K562 (cell line): ENCODE data around the gene PLRG1. TPM values are rescaled to one million over a fixed set of nuclear protein-coding genes. Genes with fewer than 3 reads are reported as not detected.

Experiments used
- CEBPB ChIP-seq: fragments of 450-650 bp; IDR thresholded peaks from 2 replicates; pipeline ENCODE4 v1.6.1; 2016; ENCODE audit warnings: missing genetic modification characterization, missing compliant biosample characterization
- CXXC5 ChIP-seq: fragments of 250-450 bp; sonication (Bioruptor Pico); IDR thresholded peaks from 2 replicates; pipeline ENCODE4 v1.8.0; 2022; ENCODE audit warnings: inconsistent platforms, mild to moderate bottlenecking, moderate library complexity
- MAFG ChIP-seq: fragments of 450-650 bp; conservative IDR thresholded peaks from 2 replicates; pipeline ENCODE4 v1.6.1; 2016; ENCODE audit warnings: missing genetic modification characterization, missing compliant biosample characterization
- MAZ ChIP-seq, 2 experiments: fragments of 450-650 bp in 1 of 2; sonication (generic) in 1 of 2; formaldehyde crosslinking; IDR thresholded peaks in 1 of 2; conservative IDR thresholded peaks in 1 of 2; 2 replicates each; pipeline versions ENCODE4 v1.4.0 to v1.5.0; 2020; ENCODE audit warnings: mild to moderate bottlenecking in 1 of 2, missing genetic modification reagents in 1 of 2
- MTA2 ChIP-seq: fragments of 450-650 bp; IDR thresholded peaks from 2 replicates; pipeline ENCODE4 v1.6.1; 2016; ENCODE audit warnings: low read depth
- PURB ChIP-seq: sonication (generic); formaldehyde crosslinking; IDR thresholded peaks from 2 replicates; pipeline ENCODE4 v1.9.0; 2021; ENCODE audit warnings: low read depth, mild to moderate bottlenecking, missing genetic modification reagents
- SMARCA5 ChIP-seq: fragments of 450-650 bp; IDR thresholded peaks from 2 replicates; pipeline ENCODE4 v1.6.1; 2016
- TAL1 ChIP-seq: fragments of 450-650 bp; IDR thresholded peaks from 2 replicates; pipeline ENCODE4 v1.6.1; 2016; ENCODE audit warnings: mild to moderate bottlenecking
- TBP ChIP-seq: optimal IDR thresholded peaks from 2 replicates; pipeline ENCODE3; 2011; ENCODE audit warnings: low read depth, low read length, improper control_type of control experiment
- U2AF1 ChIP-seq: fragments of 200-400 bp; formaldehyde crosslinking; optimal IDR thresholded peaks from 2 replicates; pipeline ENCODE3; 2017; ENCODE audit warnings: mild to moderate bottlenecking, low read depth, low read length, moderate library complexity
- ZNF347 ChIP-seq: fragments of 450-650 bp; formaldehyde crosslinking; IDR thresholded peaks from 2 replicates; pipeline ENCODE4 v1.4.0; 2020; ENCODE audit warnings: low read depth, mild to moderate bottlenecking, moderate library complexity
- polyA plus RNA-seq, 8 experiments: library from polyadenylated mRNA; depleted of rRNA in 4 of 8; stranded (reverse) in 5 of 8; unstranded in 3 of 8; fragments of >200 nt; fragmentation: Nextera tagmentation in 2 of 8; fragmentation: Illumina TruSeq in 1 of 8; extraction: Ambion mirVana in 2 of 8; extraction: Trizol in 1 of 8; gene quantifications; 2 replicates each; pipeline versions ENCODE4 v1.2.1 to v1.2.3, GENCODE V29; 2011 to 2014; ENCODE audit warnings: inconsistent platforms in 1 of 8, missing spikeins in 1 of 8
- total RNA-seq, 7 experiments: library from RNA; depleted of rRNA in 6 of 7; stranded (reverse); fragments of >200 nt in 6 of 7; fragmentation: Illumina TruSeq in 2 of 7; extraction: Trizol in 2 of 7; gene quantifications; 2 replicates each; pipeline versions ENCODE4 v1.2.1 to v1.2.3, GENCODE V29; 2011 to 2021; ENCODE audit warnings: low replicate concordance in 1 of 7
- TF ChIP-seq, protein P1 (sequence below): sonication (generic); formaldehyde crosslinking; IDR thresholded peaks from 2 replicates; pipeline ENCODE4 v1.8.1; 2023; ENCODE audit warnings: mild to moderate bottlenecking, missing genetic modification reagents
- TF ChIP-seq, protein P2 (sequence below): fragments of 450-650 bp; IDR thresholded peaks from 2 replicates; pipeline ENCODE4 v1.7.0; 2016; ENCODE audit warnings: borderline replicate concordance
- TF ChIP-seq, protein P3 (sequence below): fragments of 150-350 bp; conservative IDR thresholded peaks from 2 replicates; pipeline ENCODE4 v1.6.1; 2014; ENCODE audit warnings: low read length
- TF ChIP-seq, protein P4 (sequence below), 2 experiments: fragments of 450-650 bp; IDR thresholded peaks; 2 replicates each; pipeline ENCODE4 v1.6.1; 2016

PLRG1 gene
- total and polyA plus RNA-seq, 9 of the 15 experiments (the other 6 are each of a cell fraction or from before 2014, with no cell fraction given), result 48.0 to 248 (median 120) TPM

DNA sequence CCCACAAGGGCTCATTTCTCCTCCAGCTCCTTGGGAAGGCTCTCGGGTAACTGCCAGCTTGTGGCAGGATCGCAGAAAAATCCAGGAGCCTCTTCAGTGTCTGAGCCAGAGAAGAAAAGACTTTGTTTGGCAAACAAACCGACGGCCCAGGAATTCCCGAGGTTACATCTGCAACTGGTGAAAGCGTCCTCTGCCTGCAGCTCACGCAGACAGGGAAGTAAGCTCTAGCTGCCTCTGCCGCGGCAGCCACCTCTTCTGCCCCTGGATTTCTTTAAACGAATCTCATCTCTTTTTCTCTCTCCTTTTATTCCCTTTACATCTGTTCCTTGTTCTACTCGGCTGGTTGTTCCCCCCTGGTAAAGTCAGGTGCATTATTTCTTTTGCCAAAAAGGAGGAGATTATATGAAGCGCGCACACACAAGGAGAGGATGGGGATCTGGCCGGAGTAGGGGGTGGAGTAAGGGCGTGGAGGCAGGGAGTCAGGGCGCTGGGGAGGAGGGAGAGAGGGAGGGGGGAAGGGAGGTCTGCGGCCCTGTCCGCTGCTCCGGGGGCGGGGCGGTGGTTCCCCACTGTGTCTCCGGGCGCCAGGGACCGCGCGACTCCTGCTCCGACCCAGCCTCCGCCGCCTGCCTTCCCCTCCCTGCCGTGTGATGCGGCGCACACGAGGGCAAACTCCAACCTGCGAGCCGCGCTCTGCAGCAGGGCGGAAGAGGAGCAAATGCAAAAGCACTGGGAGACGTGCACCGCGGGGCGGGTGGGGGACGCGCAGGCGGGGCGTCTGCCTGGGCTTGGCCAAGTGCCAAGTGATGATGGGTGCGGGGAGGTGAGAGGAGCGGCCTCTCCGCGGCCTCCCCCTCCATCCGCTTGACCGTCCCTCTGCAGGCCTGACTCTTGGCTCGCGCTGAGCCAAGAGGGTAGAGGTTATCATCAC, 58.6 kb downstream of the PLRG1 start, which contains the start of gene DCHS2 (continued):
- TF ChIP-seq TAL1, result no peak
- no peak for TF ChIP-seq ZNF347 (CRISPR knock-in tag)
- TF ChIP-seq CXXC5 (CRISPR knock-in tag), result peak; percentile 59
- TF ChIP-seq, protein P1, sequence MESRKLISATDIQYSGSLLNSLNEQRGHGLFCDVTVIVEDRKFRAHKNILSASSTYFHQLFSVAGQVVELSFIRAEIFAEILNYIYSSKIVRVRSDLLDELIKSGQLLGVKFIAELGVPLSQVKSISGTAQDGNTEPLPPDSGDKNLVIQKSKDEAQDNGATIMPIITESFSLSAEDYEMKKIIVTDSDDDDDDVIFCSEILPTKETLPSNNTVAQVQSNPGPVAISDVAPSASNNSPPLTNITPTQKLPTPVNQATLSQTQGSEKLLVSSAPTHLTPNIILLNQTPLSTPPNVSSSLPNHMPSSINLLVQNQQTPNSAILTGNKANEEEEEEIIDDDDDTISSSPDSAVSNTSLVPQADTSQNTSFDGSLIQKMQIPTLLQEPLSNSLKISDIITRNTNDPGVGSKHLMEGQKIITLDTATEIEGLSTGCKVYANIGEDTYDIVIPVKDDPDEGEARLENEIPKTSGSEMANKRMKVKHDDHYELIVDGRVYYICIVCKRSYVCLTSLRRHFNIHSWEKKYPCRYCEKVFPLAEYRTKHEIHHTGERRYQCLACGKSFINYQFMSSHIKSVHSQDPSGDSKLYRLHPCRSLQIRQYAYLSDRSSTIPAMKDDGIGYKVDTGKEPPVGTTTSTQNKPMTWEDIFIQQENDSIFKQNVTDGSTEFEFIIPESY (CRISPR knock-in tag), result no peak
- TF ChIP-seq, protein P2, sequence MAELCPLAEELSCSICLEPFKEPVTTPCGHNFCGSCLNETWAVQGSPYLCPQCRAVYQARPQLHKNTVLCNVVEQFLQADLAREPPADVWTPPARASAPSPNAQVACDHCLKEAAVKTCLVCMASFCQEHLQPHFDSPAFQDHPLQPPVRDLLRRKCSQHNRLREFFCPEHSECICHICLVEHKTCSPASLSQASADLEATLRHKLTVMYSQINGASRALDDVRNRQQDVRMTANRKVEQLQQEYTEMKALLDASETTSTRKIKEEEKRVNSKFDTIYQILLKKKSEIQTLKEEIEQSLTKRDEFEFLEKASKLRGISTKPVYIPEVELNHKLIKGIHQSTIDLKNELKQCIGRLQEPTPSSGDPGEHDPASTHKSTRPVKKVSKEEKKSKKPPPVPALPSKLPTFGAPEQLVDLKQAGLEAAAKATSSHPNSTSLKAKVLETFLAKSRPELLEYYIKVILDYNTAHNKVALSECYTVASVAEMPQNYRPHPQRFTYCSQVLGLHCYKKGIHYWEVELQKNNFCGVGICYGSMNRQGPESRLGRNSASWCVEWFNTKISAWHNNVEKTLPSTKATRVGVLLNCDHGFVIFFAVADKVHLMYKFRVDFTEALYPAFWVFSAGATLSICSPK, result no peak
- TF ChIP-seq MAZ (CRISPR knock-in tag; conservative IDR thresholded peaks at IDR 0.05 in 1 of 2, IDR thresholded peaks at IDR 0.05 in 1 of 2), result peak; percentile 53 to 84; a peak in 2 of 4 replicates
- TF ChIP-seq PURB (CRISPR knock-in tag), result no peak
- no peak for TF ChIP-seq MAFG
- no peak for TF ChIP-seq MTA2
- TF ChIP-seq, protein P3, sequence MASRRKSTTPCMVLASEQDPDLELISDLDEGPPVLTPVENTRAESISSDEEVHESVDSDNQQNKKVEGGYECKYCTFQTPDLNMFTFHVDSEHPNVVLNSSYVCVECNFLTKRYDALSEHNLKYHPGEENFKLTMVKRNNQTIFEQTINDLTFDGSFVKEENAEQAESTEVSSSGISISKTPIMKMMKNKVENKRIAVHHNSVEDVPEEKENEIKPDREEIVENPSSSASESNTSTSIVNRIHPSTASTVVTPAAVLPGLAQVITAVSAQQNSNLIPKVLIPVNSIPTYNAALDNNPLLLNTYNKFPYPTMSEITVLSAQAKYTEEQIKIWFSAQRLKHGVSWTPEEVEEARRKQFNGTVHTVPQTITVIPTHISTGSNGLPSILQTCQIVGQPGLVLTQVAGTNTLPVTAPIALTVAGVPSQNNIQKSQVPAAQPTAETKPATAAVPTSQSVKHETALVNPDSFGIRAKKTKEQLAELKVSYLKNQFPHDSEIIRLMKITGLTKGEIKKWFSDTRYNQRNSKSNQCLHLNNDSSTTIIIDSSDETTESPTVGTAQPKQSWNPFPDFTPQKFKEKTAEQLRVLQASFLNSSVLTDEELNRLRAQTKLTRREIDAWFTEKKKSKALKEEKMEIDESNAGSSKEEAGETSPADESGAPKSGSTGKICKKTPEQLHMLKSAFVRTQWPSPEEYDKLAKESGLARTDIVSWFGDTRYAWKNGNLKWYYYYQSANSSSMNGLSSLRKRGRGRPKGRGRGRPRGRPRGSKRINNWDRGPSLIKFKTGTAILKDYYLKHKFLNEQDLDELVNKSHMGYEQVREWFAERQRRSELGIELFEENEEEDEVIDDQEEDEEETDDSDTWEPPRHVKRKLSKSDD, result no peak
- no peak for TF ChIP-seq SMARCA5
- no peak for TF ChIP-seq CEBPB (tag)
- TF ChIP-seq, protein P4, sequence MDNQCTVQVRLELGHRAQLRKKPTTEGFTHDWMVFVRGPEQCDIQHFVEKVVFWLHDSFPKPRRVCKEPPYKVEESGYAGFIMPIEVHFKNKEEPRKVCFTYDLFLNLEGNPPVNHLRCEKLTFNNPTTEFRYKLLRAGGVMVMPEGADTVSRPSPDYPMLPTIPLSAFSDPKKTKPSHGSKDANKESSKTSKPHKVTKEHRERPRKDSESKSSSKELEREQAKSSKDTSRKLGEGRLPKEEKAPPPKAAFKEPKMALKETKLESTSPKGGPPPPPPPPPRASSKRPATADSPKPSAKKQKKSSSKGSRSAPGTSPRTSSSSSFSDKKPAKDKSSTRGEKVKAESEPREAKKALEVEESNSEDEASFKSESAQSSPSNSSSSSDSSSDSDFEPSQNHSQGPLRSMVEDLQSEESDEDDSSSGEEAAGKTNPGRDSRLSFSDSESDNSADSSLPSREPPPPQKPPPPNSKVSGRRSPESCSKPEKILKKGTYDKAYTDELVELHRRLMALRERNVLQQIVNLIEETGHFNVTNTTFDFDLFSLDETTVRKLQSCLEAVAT (IDR thresholded peaks at IDR 0.05), result no peak
- peak; percentile 27 for TF ChIP-seq TBP
- no peak for TF ChIP-seq U2AF1
